ENCODE results near the gene DNHD1.

Gene DNHD1

GRCh38 chr11:6497069-6497839 lies at the start of gene DNHD1:
Gene DNHD1 (plus strand): TSS chr11:6497280. CDS start chr11:6498216, 936 bp downstream.
- in situ Hi-C loops (cut with MboI; ENCODE audit: low sequenced_read_pairs) = no loop called here

- in situ Hi-C loops (cut with MboI; ENCODE audit: low sequenced_read_pairs) = no loop called here
These were observed 48.5 kb upstream of the DNHD1 start for GRCh38 chr11:6448574-6448973.

- in situ Hi-C loops (cut with MboI; ENCODE audit: low sequenced_read_pairs) = no loop called here
These were observed 44.9 kb upstream of the DNHD1 start for GRCh38 chr11:6452219-6452618.

GRCh38 chr11:6453152-6453551 lies 43.9 kb upstream of the DNHD1 start:
- in situ Hi-C loops (cut with MboI; ENCODE audit: low sequenced_read_pairs) = no loop called here

- in situ Hi-C loops (cut with MboI; ENCODE audit: low sequenced_read_pairs) = no loop called here
These were observed 42.0 kb upstream of the DNHD1 start for GRCh38 chr11:6455070-6455469.

GRCh38 chr11:6456361-6457073 lies 40.6 kb upstream of the DNHD1 start:
- in situ Hi-C loops (cut with MboI; ENCODE audit: low sequenced_read_pairs) = no loop called here

GRCh38 chr11:6457581-6458320 lies 39.3 kb upstream of the DNHD1 start:
- in situ Hi-C loops (cut with MboI; ENCODE audit: low sequenced_read_pairs) = no loop called here

DNA sequence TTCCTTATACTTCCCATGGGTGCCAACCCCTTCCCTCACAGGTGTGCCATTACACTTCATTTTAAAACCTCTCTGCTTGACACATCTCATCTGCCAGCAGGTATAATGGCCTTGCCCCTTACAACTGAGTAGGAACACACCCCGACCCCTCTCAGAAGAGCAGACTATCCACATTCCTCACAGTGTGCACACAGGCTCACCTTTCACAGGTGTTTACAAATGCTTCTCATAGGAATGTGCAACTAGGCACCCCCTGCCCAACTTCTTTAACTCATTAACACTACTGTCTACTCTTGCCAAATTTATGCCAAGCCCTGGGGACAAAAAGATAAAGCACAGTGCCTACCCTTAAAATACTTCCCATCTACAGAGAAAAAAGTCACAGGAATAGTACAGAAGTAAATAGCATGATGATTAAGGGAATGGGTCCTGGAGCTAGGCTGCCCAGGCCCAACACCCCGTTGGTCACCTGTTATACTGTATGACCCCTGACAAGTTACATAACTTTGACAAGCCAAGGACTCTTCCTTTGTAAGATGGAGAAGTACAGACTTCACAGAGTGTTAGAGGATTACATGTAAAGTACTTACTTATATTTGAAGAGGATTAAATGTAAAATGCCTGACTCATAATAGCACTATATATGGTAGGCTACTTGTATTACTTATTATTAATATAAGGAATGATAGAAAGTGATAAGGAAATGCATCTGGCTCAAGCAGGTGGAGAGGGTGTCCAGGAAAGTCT lies 38.6 kb upstream of the DNHD1 start:
- in situ Hi-C loops (cut with MboI; ENCODE audit: low sequenced_read_pairs) = no loop called here

DNA sequence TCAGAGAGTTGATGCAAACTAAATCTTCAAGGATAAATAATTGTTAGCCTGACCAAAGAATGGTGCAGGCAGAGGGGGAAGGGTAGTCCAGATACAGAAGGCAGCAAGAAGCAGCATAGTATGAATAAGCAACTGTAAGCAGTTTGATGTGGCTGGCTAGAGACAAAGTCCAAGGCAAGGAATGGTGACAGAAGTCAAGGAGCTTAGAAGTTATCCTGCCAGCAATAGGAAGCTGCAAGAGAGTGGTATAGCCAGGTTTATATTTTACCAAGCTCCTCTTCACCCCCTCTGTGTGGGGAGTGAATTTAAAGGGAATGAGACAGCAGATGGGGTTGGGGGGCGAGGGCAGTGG lies 38.0 kb upstream of the DNHD1 start:
- in situ Hi-C loops (cut with MboI; ENCODE audit: low sequenced_read_pairs) = no loop called here

DNA sequence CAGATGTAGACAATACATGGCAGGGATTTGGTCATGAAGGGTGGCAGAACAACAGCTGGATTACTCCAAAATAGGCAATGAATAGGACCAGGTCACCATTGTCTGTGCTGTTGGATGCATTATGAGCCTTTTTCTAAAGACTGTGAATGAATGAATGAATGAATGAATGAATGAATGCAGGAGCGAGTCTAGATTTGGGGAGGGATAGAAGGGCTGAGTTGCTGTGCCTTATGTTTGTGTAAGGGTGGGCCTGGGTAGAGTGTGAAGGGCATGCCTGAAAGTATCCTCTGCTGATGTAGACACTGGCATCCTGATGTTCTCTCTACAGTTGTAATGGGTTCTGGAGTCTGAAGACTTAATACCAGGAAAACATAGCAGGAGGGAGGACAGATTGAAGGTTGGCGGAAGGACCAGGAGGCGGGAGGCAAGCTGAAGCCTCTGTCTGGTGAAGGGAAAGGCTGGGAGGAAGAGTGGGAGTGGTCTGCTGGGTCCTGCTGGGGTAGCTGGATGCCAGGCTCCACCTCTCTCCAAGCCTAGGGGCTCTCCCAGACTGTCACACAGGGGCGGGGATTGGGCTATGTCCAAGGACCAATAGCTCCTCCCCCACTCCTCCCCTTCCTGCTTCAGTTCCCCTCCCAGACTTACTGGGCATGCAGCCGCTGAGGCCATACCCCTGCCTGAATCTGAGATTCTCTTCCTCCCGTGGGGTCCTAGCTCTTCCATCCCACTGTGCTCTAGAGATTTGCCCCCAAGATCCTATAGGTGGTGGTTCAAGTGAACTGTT lies 28.2 kb upstream of the DNHD1 start:
- in situ Hi-C loops (cut with MboI; ENCODE audit: low sequenced_read_pairs) = no loop called here

DNA sequence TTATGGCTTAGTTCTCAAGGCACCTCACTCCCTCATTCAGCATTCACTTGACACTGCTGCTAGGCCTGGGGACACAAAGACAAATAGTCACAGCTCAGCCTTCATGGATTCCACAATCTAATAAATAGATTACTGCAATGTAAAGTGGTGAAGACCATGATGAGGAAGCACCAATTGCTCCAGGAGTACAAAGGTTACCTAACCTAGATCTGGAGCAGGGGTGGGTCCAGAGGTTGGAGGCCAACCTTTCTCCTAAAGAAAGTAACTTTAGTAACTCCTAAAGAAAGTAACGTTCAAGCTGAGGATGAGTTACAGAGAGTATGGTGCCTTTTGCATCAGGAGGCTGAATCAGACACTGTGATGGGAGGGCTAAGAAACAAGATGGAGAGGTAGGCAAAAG lies 27.5 kb upstream of the DNHD1 start:
- in situ Hi-C loops (cut with MboI; ENCODE audit: low sequenced_read_pairs) = no loop called here

- in situ Hi-C loops (cut with MboI; ENCODE audit: low sequenced_read_pairs) = no loop called here
These were observed 24.1 kb upstream of the DNHD1 start for GRCh38 chr11:6472934-6473333.

DNA sequence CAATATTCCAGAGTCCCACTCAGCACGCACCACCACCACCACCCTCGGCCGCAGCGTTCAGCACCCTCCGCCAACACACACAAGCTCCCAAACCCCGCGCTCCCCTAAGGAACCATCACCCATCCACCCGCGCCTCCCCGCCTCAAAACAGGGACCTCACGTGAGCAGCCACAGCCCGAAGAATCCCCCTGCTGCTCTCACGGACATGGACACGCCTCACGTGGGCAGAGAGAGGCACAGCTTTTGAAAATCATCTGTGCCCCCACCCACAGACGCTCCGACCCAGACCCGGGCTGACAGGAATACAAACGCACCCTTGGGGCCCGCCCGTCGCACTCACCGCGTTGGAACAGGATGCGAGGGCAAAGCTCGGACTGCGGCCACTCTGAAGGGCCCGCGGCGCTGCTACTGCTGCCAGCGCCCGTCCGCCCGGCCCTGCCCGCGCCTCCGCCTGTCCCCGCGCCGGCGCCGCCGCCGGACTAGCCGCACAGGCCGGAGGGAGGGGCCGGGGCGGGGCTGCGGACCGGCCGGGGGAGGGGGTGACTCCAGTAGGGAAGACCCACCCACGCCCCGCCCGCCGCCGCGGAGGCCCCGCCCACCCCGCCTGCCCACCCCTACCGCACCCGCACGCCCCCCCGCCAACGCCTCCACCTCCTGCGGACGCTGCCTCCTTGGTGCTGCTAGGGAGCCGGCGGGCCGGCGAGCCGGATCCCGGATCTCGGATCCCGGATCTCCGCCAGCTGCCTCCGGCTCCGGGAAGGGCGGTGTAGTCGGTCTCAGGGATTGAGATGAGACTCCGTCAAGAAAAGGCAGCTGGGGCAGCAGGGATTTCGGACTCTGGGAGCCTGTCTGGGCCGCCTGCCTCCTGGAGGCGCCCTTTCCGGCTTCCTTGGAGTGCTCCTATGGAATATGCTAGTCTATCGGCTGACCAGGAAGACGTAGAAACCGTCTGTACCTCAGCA lies 23.3 kb upstream of the DNHD1 start, which contains the start of gene TRIM3:
TSS of gene TRIM3 (minus strand) at position 491 of the 962 bp plus-strand sequence. CDS start 8,246 bp downstream, outside the sequence.
- in situ Hi-C loops (cut with MboI; ENCODE audit: low sequenced_read_pairs) = no loop called here

GRCh38 chr11:6474413-6474792 lies 22.7 kb upstream of the DNHD1 start:
- in situ Hi-C loops (cut with MboI; ENCODE audit: low sequenced_read_pairs) = no loop called here

DNA sequence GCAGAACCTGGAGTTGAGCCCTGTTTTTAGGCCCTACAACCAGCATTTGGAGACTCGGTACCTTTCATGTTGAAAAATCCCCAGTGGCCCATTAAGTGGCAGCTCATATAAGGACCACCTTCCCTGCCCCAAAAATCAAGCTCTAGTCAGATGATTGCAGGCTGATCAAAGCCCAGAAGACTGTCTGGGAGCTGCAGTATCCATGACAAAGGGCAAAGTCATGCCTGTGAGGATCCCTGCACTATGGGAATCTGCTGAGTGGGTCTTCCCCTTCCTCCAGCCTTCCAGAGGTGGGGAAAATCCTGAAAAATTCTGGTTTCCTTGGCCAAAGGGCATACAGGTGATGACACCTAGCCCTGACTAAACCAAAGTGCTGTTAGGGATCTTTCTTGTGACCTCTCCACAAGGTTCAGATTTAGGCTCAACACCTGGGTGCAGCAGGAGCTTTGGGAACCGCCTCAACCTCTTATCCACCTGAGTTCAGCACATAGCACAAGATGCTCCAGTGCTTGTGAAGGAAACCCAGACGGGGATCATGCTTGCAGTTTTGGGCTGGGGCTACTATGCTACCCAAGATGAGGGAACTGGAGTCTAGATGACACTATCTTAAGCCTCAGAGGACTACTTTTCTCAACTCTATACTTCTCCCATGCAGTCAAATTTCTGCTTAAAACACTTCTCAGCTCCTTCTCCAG lies 22.1 kb upstream of the DNHD1 start:
- in situ Hi-C loops (cut with MboI; ENCODE audit: low sequenced_read_pairs) = no loop called here

DNA sequence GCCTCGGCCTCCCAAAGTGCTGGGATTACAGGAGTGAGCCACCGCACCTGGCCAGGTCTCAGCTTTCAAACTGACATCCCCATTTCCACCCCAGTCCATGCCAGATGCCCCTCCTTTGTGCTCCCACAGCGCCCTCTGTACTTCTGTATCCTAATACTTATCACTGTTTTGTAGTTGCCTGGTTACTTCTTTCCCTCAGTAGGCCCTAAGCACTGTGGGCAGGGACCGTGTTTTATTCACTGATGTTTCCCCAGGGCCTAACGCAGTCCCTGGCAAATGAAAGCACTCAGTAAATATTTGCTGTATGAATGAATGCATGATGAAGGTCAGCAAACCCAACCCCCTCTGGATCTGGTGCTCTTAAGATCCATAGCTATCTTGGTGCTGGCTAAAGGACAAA lies 21.1 kb upstream of the DNHD1 start:
- in situ Hi-C loops (cut with MboI; ENCODE audit: low sequenced_read_pairs) = no loop called here

- in situ Hi-C loops (cut with MboI; ENCODE audit: low sequenced_read_pairs) = no loop called here
These were observed 20.5 kb upstream of the DNHD1 start for GRCh38 chr11:6476571-6476970.

GRCh38 chr11:6480299-6480914 lies 16.7 kb upstream of the DNHD1 start:
- in situ Hi-C loops (cut with MboI; ENCODE audit: low sequenced_read_pairs) = no loop called here
